Keratinocyte (primary cell): ENCODE results near the gene OR13D1. TPM values are rescaled to one million over a fixed set of nuclear protein-coding genes. Genes with fewer than 3 reads are reported as not detected.

Source experiments
- DNase-seq: peaks from one replicate; pipeline ENCODE4 v3.0.0-alpha.2; 2011; ENCODE audit warnings: low read depth, missing footprints, low spot score
- FAIRE-seq: peaks from 2 replicates; lab custom pipeline; 2011; peaks lifted over from hg19 to GRCh38; lab: Jason Lieb, UNC
- H2AFZ ChIP-seq: 2 replicates; pipeline ENCODE4 v1.6.0; 2012; ENCODE audit warnings: low read length, control low read depth, inconsistent platforms; ENCODE audit not compliant: control insufficient read depth
- H3K27ac ChIP-seq: 2 replicates; pipeline ENCODE4 v1.5.1; 2011; ENCODE audit warnings: low read length; ENCODE audit not compliant: control insufficient read depth, insufficient read depth
- H3K27me3 ChIP-seq: 3 replicates; pipeline ENCODE4 v1.6.0; 2011; ENCODE audit warnings: low read length; ENCODE audit not compliant: control insufficient read depth, insufficient read depth; ENCODE audit errors: extremely low read depth
- H3K36me3 ChIP-seq, 2 experiments: 2 replicates in 1 of 2; 3 replicates in 1 of 2; pipeline ENCODE4 v1.5.1; 2011; ENCODE audit warnings: low read length in 2 of 2, mild to moderate bottlenecking in 1 of 2; ENCODE audit not compliant: control insufficient read depth in 2 of 2, insufficient read depth in 2 of 2; ENCODE audit errors: extremely low read depth in 1 of 2
- H3K4me1 ChIP-seq: 3 replicates; pipeline ENCODE4 v1.5.1; 2011; ENCODE audit warnings: low read length; ENCODE audit not compliant: control insufficient read depth, insufficient read depth; ENCODE audit errors: extremely low read depth
- H3K4me2 ChIP-seq: 3 replicates; pipeline ENCODE4 v1.6.0; 2011; ENCODE audit warnings: low read depth, low read length; ENCODE audit not compliant: control insufficient read depth, insufficient read depth; ENCODE audit errors: extremely low read depth
- H3K4me3 ChIP-seq, 3 experiments: fragments of 200-600 bp in 1 of 3; sonication (generic) in 1 of 3; 2 replicates in 2 of 3; 3 replicates in 1 of 3; pipeline ENCODE4 v1.5.1; 2011 to 2016; ENCODE audit warnings: low read length in 3 of 3, mild to moderate bottlenecking in 3 of 3, control low read depth in 2 of 3, inconsistent platforms in 1 of 3, low read depth in 1 of 3, mixed read lengths in 1 of 3, mixed run types in 1 of 3, moderate library complexity in 1 of 3; ENCODE audit not compliant: control insufficient read depth in 2 of 3, insufficient read depth in 2 of 3; ENCODE audit errors: extremely low read depth in 1 of 3
- H3K79me2 ChIP-seq: 2 replicates; pipeline ENCODE4 v1.6.0; 2012; ENCODE audit warnings: low read length; ENCODE audit not compliant: control insufficient read depth, insufficient read depth
- H3K9ac ChIP-seq: 3 replicates; pipeline ENCODE4 v1.6.0; 2011; ENCODE audit warnings: low read length; ENCODE audit not compliant: control insufficient read depth, insufficient read depth; ENCODE audit errors: extremely low read depth
- H3K9me1 ChIP-seq: 3 replicates; pipeline ENCODE4 v1.6.0; 2011; ENCODE audit warnings: low read length; ENCODE audit not compliant: control insufficient read depth, insufficient read depth; ENCODE audit errors: extremely low read depth
- H3K9me3 ChIP-seq: 2 replicates; pipeline ENCODE4 v1.5.1; 2012; ENCODE audit warnings: low read depth, low read length; ENCODE audit not compliant: control insufficient read depth
- H4K20me1 ChIP-seq: 3 replicates; pipeline ENCODE4 v1.6.0; 2011; ENCODE audit warnings: low read length; ENCODE audit not compliant: control insufficient read depth, insufficient read depth; ENCODE audit errors: extremely low read depth
- EZH2 ChIP-seq: IDR thresholded peaks from one replicate; pipeline ENCODE4 v1.6.1; 2012; ENCODE audit warnings: inconsistent platforms, mild to moderate bottlenecking, low read length, moderate library complexity
- dilution Hi-C: fragments of 300-500 bp; cut with MboI; formaldehyde crosslinking; loops from one replicate; pipeline ENCODE4 v1.7.0; 2020; ENCODE audit warnings: low sequenced_read_pairs; ENCODE audit not compliant: extremely low pct_ligation_motif_present
- polyA plus RNA-seq, 5 experiments: library from polyadenylated mRNA; depleted of rRNA in 3 of 5; stranded (reverse) in 3 of 5; stranded (forward) in 1 of 5; unstranded in 1 of 5; fragments of >200 nt; gene quantifications; 1 replicate in 1 of 5; 2 replicates in 3 of 5; 3 replicates in 1 of 5; pipeline versions ENCODE4 v1.2.1 to v1.2.3, GENCODE V29; 2011 to 2012; ENCODE audit warnings: missing spikeins in 2 of 5, low read depth in 1 of 5, low replicate concordance in 1 of 5
- TF ChIP-seq, protein P1 (sequence below), 3 experiments: IDR thresholded peaks in 1 of 3; conservative IDR thresholded peaks in 1 of 3; optimal IDR thresholded peaks in 1 of 3; 2 replicates in 2 of 3; 3 replicates in 1 of 3; pipeline versions ENCODE3 to v1.5.1; 2011; ENCODE audit warnings: low read length in 3 of 3, mild to moderate bottlenecking in 3 of 3, moderate library complexity in 2 of 3, control low read depth in 1 of 3, inconsistent platforms in 1 of 3; ENCODE audit not compliant: insufficient read depth in 2 of 3; ENCODE audit errors: extremely low read depth in 1 of 3

OR13D1 gene
- polyA plus RNA-seq, 1 donor (not counting 4 experiments of a cell fraction or from before 2014, with no cell fraction given): not detected

DNA sequence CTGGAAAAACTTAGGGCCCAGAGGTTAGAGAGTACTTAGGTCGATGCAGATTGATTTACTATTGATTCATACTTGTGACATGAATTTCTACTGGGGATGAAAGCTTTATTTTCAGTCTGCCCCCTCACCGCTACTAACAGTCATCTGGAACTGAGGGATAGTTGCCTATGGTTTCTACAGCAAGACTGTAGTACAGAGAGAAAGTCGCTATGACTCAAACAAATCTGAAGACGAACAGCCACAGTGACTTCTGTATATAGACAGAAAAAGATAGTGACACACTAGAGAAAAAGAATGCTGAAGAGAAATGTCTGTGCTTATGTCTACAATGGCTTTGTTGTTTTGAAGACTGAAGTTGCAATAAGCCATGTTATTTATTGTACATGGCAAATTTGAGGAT, 17.3 kb downstream of the OR13D1 start:
- no peak for FAIRE-seq
- Histone ChIP-seq H3K9ac (no peak overlapping the region), H3K27me3 (no peaks in the 10 kb centered on the region)

DNA sequence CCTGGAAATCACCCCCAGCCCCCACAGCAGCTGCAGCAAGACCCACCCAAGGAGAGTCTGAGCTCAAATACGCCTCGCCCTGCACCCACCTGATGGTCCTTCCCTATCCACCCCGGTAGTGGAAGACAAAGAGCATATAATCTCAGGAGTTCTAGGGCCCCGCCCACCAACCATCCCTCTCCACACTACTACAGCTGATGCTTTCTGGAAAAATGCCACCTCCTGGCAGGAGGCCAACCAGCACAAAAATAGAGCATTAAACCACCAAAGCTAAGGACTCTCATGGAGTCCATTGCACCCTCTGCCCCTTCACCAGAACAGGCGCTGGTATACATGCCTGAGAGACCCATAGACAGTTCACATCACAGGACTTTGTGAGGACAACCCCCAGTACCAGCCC, 30.7 kb downstream of the OR13D1 start:
- H3K4me3 ChIP-seq: no peak overlapping the region
- no peak overlapping the region for H3K4me2 ChIP-seq
- H3K27me3 ChIP-seq: no peaks in the 10 kb centered on the region
- no peak overlapping the region for H3K9ac ChIP-seq
- H3K4me1 ChIP-seq: no peaks in the 10 kb centered on the region
- no peak overlapping the region for H3K27ac ChIP-seq
- no peak for TF ChIP-seq EZH2
- TF ChIP-seq, protein P1, sequence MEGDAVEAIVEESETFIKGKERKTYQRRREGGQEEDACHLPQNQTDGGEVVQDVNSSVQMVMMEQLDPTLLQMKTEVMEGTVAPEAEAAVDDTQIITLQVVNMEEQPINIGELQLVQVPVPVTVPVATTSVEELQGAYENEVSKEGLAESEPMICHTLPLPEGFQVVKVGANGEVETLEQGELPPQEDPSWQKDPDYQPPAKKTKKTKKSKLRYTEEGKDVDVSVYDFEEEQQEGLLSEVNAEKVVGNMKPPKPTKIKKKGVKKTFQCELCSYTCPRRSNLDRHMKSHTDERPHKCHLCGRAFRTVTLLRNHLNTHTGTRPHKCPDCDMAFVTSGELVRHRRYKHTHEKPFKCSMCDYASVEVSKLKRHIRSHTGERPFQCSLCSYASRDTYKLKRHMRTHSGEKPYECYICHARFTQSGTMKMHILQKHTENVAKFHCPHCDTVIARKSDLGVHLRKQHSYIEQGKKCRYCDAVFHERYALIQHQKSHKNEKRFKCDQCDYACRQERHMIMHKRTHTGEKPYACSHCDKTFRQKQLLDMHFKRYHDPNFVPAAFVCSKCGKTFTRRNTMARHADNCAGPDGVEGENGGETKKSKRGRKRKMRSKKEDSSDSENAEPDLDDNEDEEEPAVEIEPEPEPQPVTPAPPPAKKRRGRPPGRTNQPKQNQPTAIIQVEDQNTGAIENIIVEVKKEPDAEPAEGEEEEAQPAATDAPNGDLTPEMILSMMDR (optimal IDR thresholded peaks at IDR 0.05 in 1 of 3, IDR thresholded peaks at IDR 0.05 in 1 of 3, conservative IDR thresholded peaks at IDR 0.05 in 1 of 3; ENCODE audit: extremely low read depth in 1 of 3, insufficient read depth in 2 of 3, low read length in 3 of 3): no peak
- FAIRE-seq (no peak), DNase-seq (no peak)
- no peaks in the 10 kb centered on the region for H3K9me3 ChIP-seq
- dilution Hi-C loops: no loop called here
- no peaks in the 10 kb centered on the region for H3K79me2 ChIP-seq
- H2AFZ ChIP-seq: no peak overlapping the region
- no peaks in the 10 kb centered on the region for H4K20me1 ChIP-seq
- no peaks in the 10 kb centered on the region for H3K9me1 ChIP-seq
- H3K36me3 ChIP-seq: no peaks in the 10 kb centered on the region

More for the DNA sequence above, 17.3 kb downstream of the OR13D1 start:
- no peak for TF ChIP-seq EZH2
- TF ChIP-seq, protein P1 (optimal IDR thresholded peaks at IDR 0.05 in 1 of 3, IDR thresholded peaks at IDR 0.05 in 1 of 3, conservative IDR thresholded peaks at IDR 0.05 in 1 of 3; ENCODE audit: extremely low read depth in 1 of 3, insufficient read depth in 2 of 3, low read length in 3 of 3): no peak
- H3K4me3 ChIP-seq: no peak overlapping the region
- H3K36me3 ChIP-seq: no peaks in the 10 kb centered on the region
- no peak overlapping the region for H2AFZ ChIP-seq
- H3K9me3 ChIP-seq: no peaks in the 10 kb centered on the region
- dilution Hi-C loops: no loop called here
- no peak overlapping the region for H3K27ac ChIP-seq
- DNase-seq: no peak
- no peaks in the 10 kb centered on the region for H3K4me1 ChIP-seq
- H3K4me2 ChIP-seq: no peak overlapping the region
- H3K79me2 ChIP-seq: no peaks in the 10 kb centered on the region
- no peaks in the 10 kb centered on the region for H4K20me1 ChIP-seq
- H3K9me1 ChIP-seq: no peaks in the 10 kb centered on the region
